IMR-90 (cell line): ENCODE results near the gene SIK2. TPM values are rescaled to one million over a fixed set of nuclear protein-coding genes. Genes with fewer than 3 reads are reported as not detected.

Source experiments
- ATAC-seq: fragments of 200-7000 bp; cut with Tn5 transposase; 2 replicates; pipeline ENCODE4 v1.9.1; 2020; ENCODE audit warnings: low read depth, mild to moderate bottlenecking, moderate library complexity
- BruUV-seq: library from RNA; stranded (reverse); fragments of 400-500 nt; replicated peaks from 2 replicates; lab custom pipeline; 2021; lab: Mats Ljungman, UMichigan
- CTCF ChIA-PET: fragments of 300-600 bp; formaldehyde crosslinking; extraction: SDS; loops from one replicate; lab custom pipeline; 2021; ENCODE audit warnings: antibody characterized with exemption; lab: Yijun Ruan, JAX
- POLR2A ChIA-PET: fragments of 300-600 bp; sonication (Branson Sonifier 250); formaldehyde crosslinking; loops from one replicate; lab custom pipeline; 2022; ENCODE audit warnings: antibody characterized with exemption; ENCODE audit not compliant: unreplicated experiment; lab: Charles Lee
- DNase-seq: peaks from one replicate; pipeline ENCODE4 v3.0.0; 2013
- H2AFZ ChIP-seq: replicated peaks from 2 replicates; pipeline ENCODE3; 2013; ENCODE audit warnings: low read length, mild to moderate bottlenecking; ENCODE audit not compliant: poor library complexity
- H2AK5ac ChIP-seq: 2 replicates; pipeline ENCODE4 v1.6.1; 2013; ENCODE audit warnings: low read depth, low read length, inconsistent platforms
- H2AK9ac ChIP-seq: replicated peaks from 2 replicates; pipeline ENCODE3; 2013; ENCODE audit warnings: mild to moderate bottlenecking, low read depth, low read length, moderate library complexity; ENCODE audit not compliant: poor library complexity
- H2BK120ac ChIP-seq: 2 replicates; pipeline ENCODE4 v1.6.1; 2013; ENCODE audit warnings: low read depth, low read length, inconsistent platforms
- H2BK15ac ChIP-seq: 3 replicates; pipeline ENCODE4 v1.6.1; 2013; ENCODE audit warnings: low read depth, low read length, inconsistent platforms
- H2BK20ac ChIP-seq: 2 replicates; pipeline ENCODE4 v1.6.1; 2013; ENCODE audit warnings: low read depth, mild to moderate bottlenecking, inconsistent platforms, low read length, moderate library complexity
- H2BK5ac ChIP-seq: 2 replicates; pipeline ENCODE4 v1.6.1; 2013; ENCODE audit warnings: mild to moderate bottlenecking, low read depth, low read length, inconsistent platforms; ENCODE audit not compliant: poor library complexity, severe bottlenecking
- H3K14ac ChIP-seq: replicated peaks from 2 replicates; pipeline ENCODE4 v1.6.1; 2013; ENCODE audit warnings: low read depth, low read length, inconsistent platforms
- H3K18ac ChIP-seq: 2 replicates; pipeline ENCODE4 v1.6.1; 2013; ENCODE audit warnings: low read depth, low read length, control low read depth
- H3K23ac ChIP-seq: 2 replicates; pipeline ENCODE4 v1.6.1; 2013; ENCODE audit warnings: low read depth, low read length, inconsistent platforms
- H3K27ac ChIP-seq: 2 replicates; pipeline ENCODE4 v1.5.1; 2013; ENCODE audit warnings: mild to moderate bottlenecking, control low read depth, low read length; ENCODE audit not compliant: insufficient read depth
- H3K27me3 ChIP-seq: 2 replicates; pipeline ENCODE4 v1.6.1; 2013; ENCODE audit warnings: low read length; ENCODE audit not compliant: control insufficient read depth, insufficient read depth
- H3K36me3 ChIP-seq: 2 replicates; pipeline ENCODE4 v1.6.1; 2013; ENCODE audit warnings: low read length, mixed read lengths; ENCODE audit not compliant: control insufficient read depth, insufficient read depth
- H3K4ac ChIP-seq: 2 replicates; pipeline ENCODE4 v1.6.1; 2013; ENCODE audit warnings: low read depth, low read length, inconsistent platforms
- H3K4me1 ChIP-seq: 2 replicates; pipeline ENCODE4 v1.6.1; 2013; ENCODE audit warnings: low read length, mixed read lengths; ENCODE audit not compliant: control insufficient read depth, insufficient read depth
- H3K4me2 ChIP-seq: 2 replicates; pipeline ENCODE4 v1.6.1; 2013; ENCODE audit warnings: low read depth, mild to moderate bottlenecking, control low read depth, low read length, moderate library complexity
- H3K4me3 ChIP-seq: 2 replicates; pipeline ENCODE4 v1.5.1; 2013; ENCODE audit warnings: low read depth, mild to moderate bottlenecking, control low read depth, low read length, moderate library complexity; ENCODE audit not compliant: insufficient read depth
- H3K56ac ChIP-seq: 2 replicates; pipeline ENCODE4 v1.6.1; 2013; ENCODE audit warnings: low read length, inconsistent platforms; ENCODE audit not compliant: insufficient read depth; ENCODE audit errors: extremely low read depth
- H3K79me1 ChIP-seq, 2 experiments: 2 replicates each; pipeline ENCODE4 v1.6.1; 2013; ENCODE audit warnings: low read length in 2 of 2, inconsistent platforms in 1 of 2, low read depth in 1 of 2
- H3K9ac ChIP-seq: 2 replicates; pipeline ENCODE4 v1.6.1; 2013; ENCODE audit warnings: low read depth, low read length, control low read depth
- H3K9me1 ChIP-seq: 2 replicates; pipeline ENCODE4 v1.6.1; 2013; ENCODE audit warnings: low read length, inconsistent platforms; ENCODE audit not compliant: insufficient read depth
- H3K9me3 ChIP-seq: 2 replicates; pipeline ENCODE4 v1.6.1; 2013; ENCODE audit warnings: low read length; ENCODE audit not compliant: control insufficient read depth, insufficient read depth
- H4K20me1 ChIP-seq: 2 replicates; pipeline ENCODE4 v1.6.1; 2013; ENCODE audit warnings: low read length, inconsistent platforms; ENCODE audit not compliant: insufficient read depth
- H4K5ac ChIP-seq: 2 replicates; pipeline ENCODE4 v1.6.1; 2013; ENCODE audit warnings: mild to moderate bottlenecking, low read depth, low read length, control low read depth
- H4K8ac ChIP-seq, 2 experiments: 2 replicates each; pipeline ENCODE4 v1.6.1; 2013; ENCODE audit warnings: low read depth in 2 of 2, low read length in 2 of 2, control low read depth in 1 of 2, inconsistent platforms in 1 of 2
- H4K91ac ChIP-seq: 2 replicates; pipeline ENCODE4 v1.6.1; 2013; ENCODE audit warnings: low read depth, low read length, inconsistent platforms; ENCODE audit not compliant: insufficient read depth
- CEBPB ChIP-seq: IDR thresholded peaks from 2 replicates; pipeline ENCODE4 v1.6.1; 2012; ENCODE audit warnings: low read depth, low read length, improper control_type of control experiment
- CHD1 ChIP-seq: IDR thresholded peaks from 2 replicates; pipeline ENCODE4 v1.6.1; 2012; ENCODE audit warnings: low read depth, low read length, improper control_type of control experiment
- FOS ChIP-seq: fragments of 150-350 bp; IDR thresholded peaks from 2 replicates; pipeline ENCODE4 v1.6.1; 2016; ENCODE audit warnings: low read depth, low read length
- MAFK ChIP-seq: IDR thresholded peaks from 2 replicates; pipeline ENCODE4 v1.6.1; 2012; ENCODE audit warnings: low read depth, low read length, improper control_type of control experiment
- WGBS, 2 experiments: methylation state at CpG; one replicate each; pipeline versions ENCODE4 v1.1.5 to v1.1.7; 2013; ENCODE audit warnings: missing lambda C conversion rate in 2 of 2; ENCODE audit not compliant: insufficient read length in 1 of 2; ENCODE audit errors: extremely low coverage in 2 of 2; 5-methylcytosine and 5-hydroxymethylcytosine counted together
- dilution Hi-C: fragments of 300-500 bp; cut with HindIII; formaldehyde crosslinking; loops from one replicate; pipeline ENCODE4 v1.14.3; 2018; ENCODE audit warnings: low sequenced_read_pairs; ENCODE audit not compliant: unreplicated experiment
- in situ Hi-C: fragments of 300-500 bp; cut with MboI; formaldehyde crosslinking; loops from 3 replicates; pipeline ENCODE4 v1.14.3; 2019; ENCODE audit warnings: low sequenced_read_pairs, inconsistent platforms, mixed read lengths
- intact Hi-C: fragments of 100-400 bp; cut with micrococcal nuclease; formaldehyde crosslinking; loops from 2 replicates; pipeline ENCODE4 v1.10.0; 2022
- polyA plus RNA-seq, 3 experiments: library from polyadenylated mRNA; depleted of rRNA; stranded (reverse); fragments of >200 nt; gene quantifications; 2 replicates each; pipeline ENCODE4 v1.2.3, GENCODE V29; 2012; ENCODE audit warnings: low replicate concordance in 1 of 3
- total RNA-seq: library from RNA; depleted of rRNA; stranded (reverse); fragments of >200 nt; gene quantifications from 2 replicates; pipeline ENCODE4 v1.2.3, GENCODE V29; 2012
- TF ChIP-seq, protein P1 (sequence below): conservative IDR thresholded peaks from 2 replicates; pipeline ENCODE4 v1.5.1; 2012; ENCODE audit warnings: mild to moderate bottlenecking, low read depth, low read length, improper control_type of control experiment

The SIK2 gene
- total and polyA plus RNA-seq, 2 of the 4 experiments (the other 2 are of a cell fraction) = 7.9 to 10.4 TPM

DNA sequence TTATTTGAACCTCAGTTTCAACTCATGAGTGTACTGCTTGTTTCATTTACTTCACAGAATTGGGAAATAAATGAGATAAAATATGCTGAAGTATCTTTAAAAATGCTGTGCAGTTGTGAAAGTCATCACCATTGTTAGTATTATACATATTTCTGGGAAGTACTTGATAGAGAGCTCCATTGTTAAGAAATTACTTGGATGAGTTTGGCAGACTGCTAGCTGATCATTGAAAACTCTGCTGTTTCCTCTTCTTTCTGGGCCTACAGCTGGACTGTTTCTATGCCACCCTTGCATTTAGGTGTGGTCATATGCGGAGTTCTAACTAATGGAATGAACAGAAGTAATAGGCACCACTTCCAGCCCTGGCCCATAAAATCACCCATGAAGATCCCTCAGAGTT lies 10.0 kb downstream of the SIK2 start:
- no peak overlapping the region for H3K9ac ChIP-seq
- peak; percentile 78 for DNase-seq
- no peak overlapping the region for H2AFZ ChIP-seq
- no peak overlapping the region for H2AK9ac ChIP-seq
- no peaks in the 10 kb centered on the region for H3K9me3 ChIP-seq
- ChIA-PET POLR2A (no interaction called here), CTCF (interaction anchor here (0.6 to 1.2 kb wide), 3 partner anchors 9 to 161 kb away, joined by 3 read pairs; no protein-coding TSS in a partner anchor)
- TF ChIP-seq MAFK = 0 out of 2 replicates have a peak, but pooled peaks have one; percentile 6
- no peak for TF ChIP-seq CHD1
- TF ChIP-seq CEBPB = peak; percentile 81
- TF ChIP-seq, protein P1, sequence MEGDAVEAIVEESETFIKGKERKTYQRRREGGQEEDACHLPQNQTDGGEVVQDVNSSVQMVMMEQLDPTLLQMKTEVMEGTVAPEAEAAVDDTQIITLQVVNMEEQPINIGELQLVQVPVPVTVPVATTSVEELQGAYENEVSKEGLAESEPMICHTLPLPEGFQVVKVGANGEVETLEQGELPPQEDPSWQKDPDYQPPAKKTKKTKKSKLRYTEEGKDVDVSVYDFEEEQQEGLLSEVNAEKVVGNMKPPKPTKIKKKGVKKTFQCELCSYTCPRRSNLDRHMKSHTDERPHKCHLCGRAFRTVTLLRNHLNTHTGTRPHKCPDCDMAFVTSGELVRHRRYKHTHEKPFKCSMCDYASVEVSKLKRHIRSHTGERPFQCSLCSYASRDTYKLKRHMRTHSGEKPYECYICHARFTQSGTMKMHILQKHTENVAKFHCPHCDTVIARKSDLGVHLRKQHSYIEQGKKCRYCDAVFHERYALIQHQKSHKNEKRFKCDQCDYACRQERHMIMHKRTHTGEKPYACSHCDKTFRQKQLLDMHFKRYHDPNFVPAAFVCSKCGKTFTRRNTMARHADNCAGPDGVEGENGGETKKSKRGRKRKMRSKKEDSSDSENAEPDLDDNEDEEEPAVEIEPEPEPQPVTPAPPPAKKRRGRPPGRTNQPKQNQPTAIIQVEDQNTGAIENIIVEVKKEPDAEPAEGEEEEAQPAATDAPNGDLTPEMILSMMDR = no peak
- no peak for TF ChIP-seq FOS
- BruUV-seq = no TSS peak
- no peaks in the 10 kb centered on the region for H3K27me3 ChIP-seq
- peak overlapping the region; percentile 89 for H2BK5ac ChIP-seq
- ATAC-seq = peak; percentile 84
- dilution Hi-C loops = no loop called here
- H2BK15ac ChIP-seq = no peak overlapping the region
- H2AK5ac ChIP-seq = no peak overlapping the region
- no peak overlapping the region for H3K56ac ChIP-seq
- 0 out of 2 replicates have a peak overlapping the region, but pooled peaks have one; percentile 4 for H3K14ac ChIP-seq
- H3K4ac ChIP-seq = no peak overlapping the region
- peak overlapping the region; percentile 87; the same call in 1 of the 2 replicates for H3K27ac ChIP-seq
- peaks cover 6% of the 10 kb centered on the region; the same call in 1 of the 2 replicates for H4K20me1 ChIP-seq
- peak overlapping the region; percentile 6; the same call in 1 of the 2 replicates for H3K18ac ChIP-seq
- no peak overlapping the region for H2BK120ac ChIP-seq
- H3K4me3 ChIP-seq = no peak overlapping the region
- no peak overlapping the region for H2BK20ac ChIP-seq
- no peak overlapping the region for H4K91ac ChIP-seq
- H3K23ac ChIP-seq = no peak overlapping the region
- no peak overlapping the region for H4K5ac ChIP-seq
- H4K8ac ChIP-seq = peak overlapping the region in 1 of 2 experiments; percentile 7; a peak in 2 of 4 replicates
- intact Hi-C loops = no loop called here
- peaks cover 2% of the 10 kb centered on the region; the same call in 1 of the 2 replicates for H3K9me1 ChIP-seq
- H3K36me3 ChIP-seq = peaks cover 7% of the 10 kb centered on the region
- in situ Hi-C loops = no loop called here
- H3K79me1 ChIP-seq = peaks cover 7 to 49% of the 10 kb centered on the region in 2 experiments
- peak overlapping the region; percentile 4 for H3K4me2 ChIP-seq
- peaks cover 5% of the 10 kb centered on the region for H3K4me1 ChIP-seq
- WGBS, 2 experiments = no CpG with 5 or more reads among the region's 1 CpG
